ENCODE data around the gene C4orf54. TPM values are rescaled to one million over a fixed set of nuclear protein-coding genes. Genes with fewer than 3 reads are reported as not detected.

C4orf54 gene
- total and polyA plus RNA-seq, 10 of the 15 experiments (the other 5 are each of a cell fraction or from before 2014, with no cell fraction given) = 0.01 TPM; not detected in 9

- no peak for TF ChIP-seq REST (IDR thresholded peaks at IDR 0.05; ENCODE audit: low read depth, low read length)
- TF ChIP-seq NR2F1 (conservative IDR thresholded peaks at IDR 0.05) = no peak
- TF ChIP-seq CHD1 (IDR thresholded peaks at IDR 0.05; ENCODE audit: low read depth, low read length) = no peak
- TF ChIP-seq RELA (IDR thresholded peaks at IDR 0.05; ENCODE audit: borderline replicate concordance, partially characterized antibody) = no peak
- no peak for TF ChIP-seq PAX8 (IDR thresholded peaks at IDR 0.05)
Measured at GRCh38 chr4:99668472-99668871, 10.8 kb upstream of the C4orf54 start (continued).

GRCh38 chr4:99665983-99666382 lies 8.4 kb upstream of the C4orf54 start:
- Histone ChIP-seq H4K20me1 (ENCODE audit: control insufficient read depth, insufficient read depth) (no peaks in the 10 kb centered on the region), H3K4me3 (no peak overlapping the region), H3K79me2 (ENCODE audit: control insufficient read depth, insufficient read depth, low read length) (no peaks in the 10 kb centered on the region), H2AFZ (ENCODE audit: control insufficient read depth, low read depth, low read length) (no peak overlapping the region), H3K4me2 (ENCODE audit: control insufficient read depth, insufficient read depth) (no peak overlapping the region), H3K9ac (ENCODE audit: control insufficient read depth, insufficient read depth, low read length) (no peak overlapping the region), H3K27ac (ENCODE audit: control insufficient read depth, insufficient read depth) (no peak overlapping the region), H3K9me3 (replicated peaks; ENCODE audit: control insufficient read depth, insufficient read depth, low read length) (no peaks in the 10 kb centered on the region), H3K4me1 (ENCODE audit: control insufficient read depth, insufficient read depth, low read length) (no peaks in the 10 kb centered on the region), H3K36me3 (ENCODE audit: control insufficient read depth in 2 of 2, insufficient read depth in 2 of 2, low read length in 1 of 2) (no peaks in the 10 kb centered on the region), H3K27me3 (replicated peaks in 1 of 2; ENCODE audit: control insufficient read depth in 2 of 2, insufficient read depth in 2 of 2, low read length in 1 of 2) (no peaks in the 10 kb centered on the region; a peak in 1 of 4 replicates)
- DNase-seq (ENCODE audit: low read depth, low spot score) (no peak), FAIRE-seq (no peak), ATAC-seq (no peak)
- TF ChIP-seq RAD51 (IDR thresholded peaks at IDR 0.05) (no peak), ZBED1 (IDR thresholded peaks at IDR 0.05; ENCODE audit: borderline replicate concordance) (no peak)
- ChIA-PET CTCF (no interaction called here), RAD21 (ENCODE audit: unreplicated experiment) (no interaction called here), POLR2A (no interaction called here), SMC1A (ENCODE audit: uncharacterized antibody, unreplicated experiment) (no interaction called here)
- intact Hi-C loops (cut with micrococcal nuclease; ENCODE audit: unreplicated experiment) = no loop called here
- in situ Hi-C loops (cut with MboI) = no loop called here
- WGBS (ENCODE audit: insufficient coverage, insufficient replicate concordance, low lambda C conversion rate, missing lambda C conversion rate) = 0% methylated on average over 1 of the region's 1 CpG
- BruUV-seq (replicated peaks) = no TSS peak
